HG03575 (cell line): ENCODE measurements around the gene CCDC86.

Experiments used
- ATAC-seq: cut with Tn5 transposase; IDR thresholded peaks from one replicate; pipeline ENCODE4 v1.9.1; 2021; ENCODE audit not compliant: unreplicated experiment, insufficient number of reproducible peaks, low FRiP score; ENCODE audit errors: extremely low read depth

The CCDC86 gene

DNA sequence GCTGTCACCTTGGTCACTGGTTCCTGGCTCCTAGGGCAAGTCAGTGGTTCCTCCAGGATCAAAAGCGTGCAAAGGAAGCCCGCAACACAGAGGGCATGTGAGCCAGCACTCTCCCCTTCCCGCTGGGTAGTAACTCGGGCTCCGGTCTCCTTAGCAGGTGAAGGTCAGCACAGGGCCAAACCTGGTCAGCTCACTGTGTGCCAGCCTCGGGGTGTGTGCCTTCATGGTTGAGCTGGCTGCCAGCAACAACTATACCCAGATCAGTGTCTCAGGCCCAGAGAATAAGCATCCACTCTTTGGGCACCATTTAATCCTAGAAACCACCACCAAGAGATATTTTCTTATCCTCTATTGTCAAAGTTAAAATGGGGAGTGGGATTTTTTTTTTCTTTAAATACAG is 16.1 kb upstream of the CCDC86 start:
- no peak for ATAC-seq

DNA sequence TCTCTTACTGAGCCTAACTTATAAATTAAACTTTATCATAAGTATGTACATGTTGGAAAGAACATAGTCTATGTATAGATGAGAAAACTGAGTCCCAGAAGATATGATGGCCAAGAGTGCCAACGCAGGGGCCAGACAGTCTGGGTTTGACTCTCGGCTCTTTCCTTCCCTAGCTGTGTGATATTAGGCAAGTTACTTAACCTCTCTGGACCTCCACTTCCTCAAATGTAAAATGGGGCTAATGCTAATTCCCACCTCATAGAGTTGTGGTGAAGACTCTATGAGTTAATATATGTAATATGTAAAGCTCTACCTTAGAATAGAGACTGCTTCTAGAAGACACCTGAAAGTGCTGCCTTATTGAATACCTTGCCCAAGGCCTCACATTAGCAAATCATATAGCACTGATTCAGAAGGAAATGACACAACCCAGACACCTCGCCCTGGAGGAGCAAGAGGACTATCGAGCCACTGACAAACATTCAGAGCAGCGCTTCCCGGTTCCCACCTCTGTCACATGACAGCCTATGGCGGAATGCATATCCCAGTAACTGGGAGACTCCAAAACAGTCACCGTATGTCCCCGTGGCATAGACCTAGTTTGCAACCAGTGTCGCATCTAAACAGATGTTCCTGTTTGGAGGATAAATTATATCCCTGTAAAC is 11.3 kb upstream of the CCDC86 start:
- ATAC-seq: no peak

DNA sequence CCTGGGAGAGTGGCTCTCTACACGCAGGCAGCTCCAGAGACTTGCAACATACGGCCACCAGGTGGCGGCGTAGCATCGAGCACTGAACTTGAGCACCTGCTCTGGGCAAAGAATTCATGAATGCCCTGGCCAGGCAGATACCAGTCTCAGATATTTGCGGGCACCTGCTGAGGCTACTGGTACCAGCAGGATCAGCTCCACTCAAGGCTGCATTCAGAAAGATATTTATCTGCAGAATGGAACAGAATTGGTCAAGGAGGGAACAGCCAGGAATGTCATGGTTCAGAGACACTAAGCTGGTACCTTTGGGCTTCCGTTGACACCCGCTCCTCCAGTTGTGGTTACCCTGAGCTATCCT is 10.8 kb upstream of the CCDC86 start:
- ATAC-seq: no peak

DNA sequence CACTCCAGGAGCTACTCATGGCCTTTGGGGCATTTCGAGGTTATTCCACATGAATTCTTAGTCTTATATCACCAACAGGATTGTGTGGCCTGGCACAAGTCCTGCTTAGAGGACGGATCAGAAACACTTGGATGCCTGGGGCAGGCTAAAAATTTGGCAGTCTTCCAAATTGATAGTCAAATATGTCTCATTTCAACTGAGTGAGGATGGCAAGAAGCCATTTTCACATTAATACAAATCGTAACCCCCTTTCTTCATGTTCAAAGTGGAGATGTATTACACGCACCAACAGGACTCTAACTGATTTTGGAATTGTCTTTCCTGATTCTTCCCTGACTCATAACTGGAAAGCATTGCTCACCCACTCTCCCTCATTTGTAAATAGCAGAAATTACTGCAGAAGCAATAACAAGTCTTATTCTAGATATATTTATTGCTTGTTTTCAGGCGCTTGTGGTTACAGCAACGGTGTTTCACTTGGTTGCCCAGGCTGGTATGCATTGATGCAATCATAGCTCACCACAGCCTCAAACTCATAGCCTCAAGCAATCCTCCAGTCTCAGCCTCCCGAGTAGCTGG is 10.3 kb upstream of the CCDC86 start:
- ATAC-seq: no peak

DNA sequence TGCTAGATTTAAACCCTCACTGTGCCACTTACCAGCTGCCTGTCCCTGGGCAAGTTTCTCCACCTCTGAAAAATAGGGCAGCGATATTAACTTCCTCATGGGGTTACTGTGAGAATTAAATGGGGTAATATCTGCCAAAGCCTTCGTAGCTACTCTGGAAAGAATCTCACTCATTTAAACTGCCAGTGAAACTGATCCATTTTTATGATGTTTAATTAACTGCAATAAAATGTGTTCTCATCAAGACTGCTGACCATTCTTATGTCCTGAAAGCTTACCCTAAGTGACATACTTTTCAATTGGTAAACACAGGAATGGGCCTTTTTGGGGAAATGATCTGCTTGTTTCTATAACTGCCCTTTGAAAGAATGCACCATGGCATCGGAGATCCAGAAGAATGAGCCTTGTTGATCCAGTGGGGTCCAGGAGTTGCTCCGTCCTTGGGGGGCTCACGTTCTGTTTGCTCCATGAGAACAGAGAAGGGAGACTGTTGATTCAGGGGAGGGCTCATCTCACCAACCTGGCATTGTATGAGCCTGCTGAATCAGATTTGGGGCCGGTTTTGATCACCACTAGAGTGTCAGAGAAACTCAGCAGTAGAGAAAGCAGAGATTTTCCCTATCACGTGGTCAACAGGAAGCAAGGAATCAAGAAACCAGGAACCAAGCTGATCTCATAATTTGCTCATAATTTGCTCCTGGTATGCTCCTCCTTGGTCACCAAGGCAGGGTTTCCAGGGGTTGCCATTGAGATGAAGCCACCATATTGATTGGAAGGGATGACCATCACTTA is 7.0 kb upstream of the CCDC86 start:
- no peak for ATAC-seq

DNA sequence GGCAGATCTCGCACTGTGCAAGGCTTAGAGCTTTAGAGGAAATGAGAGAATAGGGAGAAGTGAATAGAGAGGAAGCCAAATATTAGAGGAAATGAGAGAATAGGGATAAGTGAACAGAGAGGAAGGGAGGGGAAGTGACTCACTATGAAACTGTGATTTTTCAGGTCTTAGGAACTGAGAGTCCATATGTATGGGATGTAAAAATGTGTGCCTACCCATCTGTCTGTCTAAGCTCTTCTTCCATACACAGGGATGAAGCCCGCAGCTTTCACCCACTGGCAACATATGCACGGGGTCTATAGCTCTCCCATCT is 6.4 kb upstream of the CCDC86 start:
- no peak for ATAC-seq

DNA sequence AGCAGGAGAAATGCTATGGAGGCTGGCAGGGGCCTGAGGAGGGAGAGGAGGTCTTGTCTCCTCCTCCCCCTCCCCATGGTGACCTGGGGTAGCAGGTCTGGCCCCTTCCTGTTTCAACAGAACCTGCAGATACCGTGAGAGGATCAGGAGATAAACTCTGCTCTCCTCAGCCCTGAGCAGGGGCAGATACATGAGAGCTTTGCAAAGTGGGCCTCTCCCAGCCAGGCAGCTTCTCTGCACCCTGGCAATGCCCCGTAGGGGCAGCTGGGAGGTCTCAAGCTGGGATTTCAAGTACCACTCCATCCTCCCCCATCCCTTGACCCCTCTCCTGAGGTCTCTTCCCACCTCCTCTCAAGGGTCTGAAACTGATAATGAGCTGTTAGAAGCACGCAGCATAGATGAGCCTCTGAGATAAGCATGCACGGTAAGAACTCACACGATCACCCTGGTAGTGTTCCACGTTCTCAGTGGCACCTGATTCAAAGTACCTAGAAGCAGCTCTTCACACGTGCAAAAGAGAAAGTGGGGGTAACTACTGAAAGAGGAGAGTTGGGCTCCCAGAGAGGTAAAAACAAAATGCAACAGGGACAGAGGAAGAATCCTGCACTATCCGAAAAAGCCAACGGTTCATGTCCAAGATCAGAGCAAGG is 4.9 kb upstream of the CCDC86 start:
- ATAC-seq: no peak

DNA sequence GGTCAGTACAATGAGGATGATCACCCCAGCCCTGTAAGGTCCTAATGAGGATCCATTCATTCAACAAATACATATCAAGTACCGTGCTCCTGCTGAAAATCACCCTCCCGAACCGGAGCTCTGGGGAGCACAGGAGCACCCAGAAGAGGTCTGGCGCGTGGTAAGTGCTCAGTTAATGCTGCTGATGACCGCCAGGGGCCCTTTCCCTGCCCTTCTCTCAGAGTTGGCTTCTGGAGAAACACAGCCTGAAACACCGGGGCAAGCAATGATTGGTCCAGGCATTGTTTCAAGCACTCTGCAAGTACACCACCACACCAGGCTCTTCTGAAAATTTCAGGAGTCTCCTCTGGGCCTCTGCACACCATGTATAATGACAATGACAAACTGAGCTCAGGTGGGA is 3.8 kb upstream of the CCDC86 start:
- no peak for ATAC-seq

DNA sequence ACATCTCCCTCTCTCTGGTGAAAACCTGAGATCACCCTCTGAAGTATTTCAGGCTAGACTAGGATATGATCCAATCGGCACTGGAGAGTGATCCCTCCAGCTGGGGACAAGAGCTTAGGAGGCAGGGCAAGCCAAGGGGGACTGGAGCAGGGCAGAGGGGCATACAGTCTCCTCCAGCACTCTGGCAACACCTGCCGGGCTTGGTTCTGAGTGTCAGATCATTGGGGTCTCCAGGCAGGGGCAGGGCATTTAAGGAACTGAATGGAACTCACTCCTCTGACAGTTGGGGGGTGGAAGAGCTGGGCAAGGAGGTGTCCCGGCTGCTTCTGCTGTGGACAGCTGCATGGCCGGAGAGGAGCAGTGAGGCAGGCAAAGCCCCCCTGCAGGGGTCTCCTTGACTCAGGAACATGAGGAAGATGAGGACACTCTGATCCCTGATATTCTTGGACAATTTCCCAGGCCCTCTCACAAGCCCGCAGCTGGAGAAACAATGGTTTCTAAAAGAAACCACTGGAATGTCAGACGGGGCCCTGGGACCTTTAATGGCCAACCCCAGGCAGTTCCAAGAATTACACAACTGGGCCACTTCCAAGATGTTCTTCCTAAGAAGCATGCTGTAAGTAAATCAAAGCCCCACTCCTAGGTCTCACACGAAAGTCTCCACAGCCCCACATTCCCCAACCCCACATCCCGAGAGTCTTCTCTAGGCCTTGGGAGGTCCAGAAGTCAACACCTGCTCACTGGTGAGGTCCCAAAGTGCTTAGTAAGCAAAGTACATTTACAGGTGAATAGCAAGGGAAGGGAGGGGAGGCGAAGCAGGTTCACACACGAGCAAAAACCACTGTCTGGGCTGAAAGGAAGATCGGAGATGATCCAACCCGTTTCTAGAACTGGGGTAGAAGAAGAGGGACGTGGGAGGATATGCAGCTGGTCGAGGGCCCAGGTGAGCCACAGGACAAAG is 1.2 kb upstream of the CCDC86 start:
- no peak for ATAC-seq

DNA sequence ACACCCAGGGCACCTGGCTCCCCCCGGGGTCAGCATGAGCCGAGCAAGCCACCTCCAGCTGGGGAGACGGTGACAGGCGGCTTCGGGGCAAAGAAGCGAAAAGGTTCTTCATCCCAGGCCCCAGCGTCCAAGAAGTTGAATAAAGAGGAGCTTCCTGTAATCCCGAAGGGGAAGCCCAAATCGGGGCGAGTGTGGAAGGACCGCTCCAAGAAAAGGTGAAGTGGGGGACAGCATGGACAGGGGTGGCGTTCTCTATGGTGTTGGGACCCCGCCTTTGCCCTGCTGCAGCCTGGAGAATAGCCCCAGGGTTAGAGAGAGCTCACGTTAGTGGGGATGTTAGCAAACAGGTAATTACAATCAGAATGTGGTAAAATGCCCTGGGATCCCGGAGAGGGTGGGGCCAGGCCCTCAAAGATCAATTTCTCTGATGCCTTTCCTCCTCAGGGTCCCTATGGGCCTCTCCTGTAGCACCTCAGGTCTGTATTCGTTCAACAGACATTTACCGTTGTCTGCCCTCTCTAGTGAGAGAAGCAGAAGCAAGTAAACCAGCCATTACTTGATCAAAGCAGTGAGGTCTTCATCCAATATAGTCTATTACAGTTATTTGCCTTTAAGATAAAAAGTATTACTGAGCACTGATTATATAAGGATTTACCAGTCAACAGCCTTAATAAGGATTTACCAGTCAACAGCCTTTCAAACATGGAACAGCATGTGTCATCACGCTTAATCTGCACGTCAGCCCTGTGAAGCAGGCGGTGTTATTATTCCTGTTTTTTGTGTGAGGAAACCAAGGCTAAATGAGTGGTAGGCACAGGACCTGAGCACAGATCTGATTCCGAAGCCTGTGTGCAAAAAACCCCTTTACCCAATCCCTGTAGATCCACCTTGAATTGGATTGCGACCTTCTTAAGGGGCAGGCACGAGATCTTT is 1.0 kb downstream of the CCDC86 start:
- no peak for ATAC-seq

DNA sequence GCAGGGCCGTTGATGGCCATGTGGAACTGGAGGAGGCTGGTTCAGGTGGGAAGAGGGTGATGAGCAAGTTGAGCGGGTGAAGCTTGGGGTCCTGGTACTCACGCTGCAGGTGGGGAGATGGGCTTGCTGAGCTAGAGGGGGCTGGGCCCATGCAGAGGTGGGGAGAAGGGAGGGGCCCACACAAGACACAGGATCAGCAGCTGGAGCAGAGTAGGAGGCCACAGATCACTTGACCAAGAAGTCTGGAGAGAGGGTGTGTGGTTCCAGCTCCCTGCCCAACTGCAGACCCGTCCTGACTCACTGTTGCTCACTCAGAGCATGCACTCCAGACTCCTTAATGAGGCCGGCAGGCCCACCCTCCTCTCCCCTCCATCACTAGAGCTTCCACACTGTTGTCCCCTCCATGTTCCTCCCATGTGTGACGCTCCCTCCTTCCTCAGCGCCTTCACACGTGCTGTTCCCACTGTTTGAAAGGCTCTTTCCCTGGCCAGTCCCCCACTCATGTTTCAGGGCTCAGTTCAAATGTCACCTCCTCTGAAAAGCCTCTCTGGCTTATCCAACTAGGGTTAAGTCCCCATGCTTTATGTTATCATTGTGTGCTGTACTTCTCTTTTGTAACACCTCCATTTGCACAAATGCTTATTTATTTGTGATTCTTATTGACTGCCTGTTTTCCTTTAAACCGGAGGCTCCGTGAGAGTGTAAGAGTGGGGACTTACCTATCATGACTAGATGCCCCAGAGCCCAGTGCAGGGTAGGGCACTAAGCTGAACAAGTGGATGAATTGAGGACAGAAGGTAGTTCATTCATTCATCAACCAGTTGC is 2.3 kb downstream of the CCDC86 start:
- no peak for ATAC-seq

DNA sequence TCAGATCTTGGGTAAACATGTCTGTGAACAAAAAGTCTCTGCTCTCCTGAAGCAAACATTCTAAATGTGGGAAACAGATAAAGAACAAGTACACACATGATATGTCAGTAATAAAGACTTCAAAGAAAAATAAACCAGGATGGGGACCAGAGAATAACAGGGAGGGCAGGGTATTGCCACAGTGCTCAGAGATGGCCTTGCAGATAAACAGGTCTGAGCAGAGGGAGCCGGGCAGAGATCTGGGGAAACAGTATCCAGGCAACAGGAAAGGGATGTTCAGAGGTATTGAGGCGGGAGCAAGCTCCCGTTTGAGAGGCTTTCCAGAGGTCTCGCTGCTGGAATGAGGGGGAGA is 2.9 kb downstream of the CCDC86 start:
- no peak for ATAC-seq

DNA sequence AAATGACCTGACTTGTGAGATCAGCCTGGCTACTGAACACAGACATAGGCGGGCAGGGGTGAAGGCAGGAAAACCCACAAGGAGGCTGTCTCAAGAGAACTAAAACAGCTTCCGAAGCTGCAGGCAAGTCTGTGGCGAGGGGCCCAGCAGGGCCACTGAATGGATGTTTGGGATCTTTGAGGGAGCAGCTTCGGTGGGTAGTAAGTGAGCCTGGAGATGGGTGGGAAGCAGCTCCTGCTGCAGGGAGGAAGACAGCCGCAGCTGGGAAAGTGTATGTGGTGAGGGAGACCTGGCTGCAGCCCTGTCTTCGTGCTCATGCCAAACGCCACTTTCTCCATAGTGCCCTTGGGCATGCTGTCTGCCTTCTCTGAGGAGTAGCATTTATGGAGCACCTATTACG is 3.4 kb downstream of the CCDC86 start:
- no peak for ATAC-seq

DNA sequence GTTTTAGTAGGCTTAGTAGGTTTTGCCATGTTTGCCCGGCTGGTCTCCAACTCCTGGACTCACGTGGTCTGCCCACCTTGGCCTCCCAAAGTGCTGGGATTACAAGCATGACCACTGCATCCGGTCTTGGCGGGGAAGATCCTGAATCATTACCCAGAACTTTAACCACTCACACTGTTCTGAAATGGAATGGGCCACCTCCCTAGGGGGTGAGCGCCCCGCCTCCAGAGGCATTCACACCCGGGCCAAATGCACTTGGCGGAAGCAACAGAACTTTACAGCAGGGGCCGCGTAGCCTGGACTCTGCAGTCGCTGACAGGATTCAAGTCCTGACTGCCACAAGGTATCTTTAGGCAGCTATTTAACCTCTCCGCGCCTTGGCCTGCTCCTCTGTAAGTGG is 5.4 kb downstream of the CCDC86 start:
- ATAC-seq: no peak

DNA sequence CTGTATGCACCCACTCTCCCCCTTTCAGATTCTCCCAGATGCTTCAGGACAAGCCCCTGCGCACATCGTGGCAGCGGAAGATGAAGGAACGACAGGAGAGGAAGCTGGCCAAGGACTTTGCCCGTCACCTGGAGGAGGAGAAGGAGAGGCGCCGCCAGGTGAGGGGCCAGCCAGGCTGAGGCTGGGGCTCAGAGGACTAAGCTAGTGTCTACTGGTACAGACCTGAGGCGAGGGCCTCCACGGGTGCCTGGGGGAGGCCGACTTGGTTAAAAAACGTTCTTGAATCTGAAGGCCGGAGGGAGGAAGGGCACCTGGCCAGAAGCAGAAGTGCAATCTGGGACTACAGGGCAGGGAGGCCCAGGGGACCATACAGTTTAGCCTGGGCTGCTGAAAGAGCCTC is 6.0 kb downstream of the CCDC86 start:
- ATAC-seq: no peak

DNA sequence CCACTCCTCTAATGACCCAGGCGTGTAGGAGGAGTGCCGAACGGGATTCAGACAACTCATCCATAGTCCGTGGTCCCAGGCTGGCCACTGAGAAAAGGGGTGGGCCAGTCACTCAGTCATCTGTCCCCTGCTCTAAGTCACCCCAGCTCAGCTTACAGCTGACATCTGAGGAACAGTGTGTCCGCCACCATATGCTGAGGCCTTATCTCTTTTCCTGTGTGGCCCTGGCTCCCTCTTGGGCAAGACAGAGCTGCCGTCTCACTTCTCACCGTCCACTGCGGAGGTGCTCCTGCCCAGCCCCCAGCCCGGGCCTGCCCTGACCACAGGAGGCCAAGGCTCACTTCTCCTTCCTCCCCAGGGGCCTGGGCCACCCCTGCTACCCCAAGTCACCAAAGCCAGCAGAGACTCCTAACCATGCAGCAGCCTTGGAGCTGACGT is 6.8 kb downstream of the CCDC86 start:
- ATAC-seq: no peak
